NCI-H2107 treated with DMSO at 0.1 percent for 48 hours (cell line): ENCODE results near the gene SUCLG2.
A peak's percentile ranks its signal among the peaks of the same experiment; 100 is the strongest.

Experiments
- DNase-seq: peaks from one replicate; lab custom pipeline; 2025; ENCODE audit not compliant: unreplicated experiment; lab: John Stamatoyannopoulos, UW

The SUCLG2 gene

DNA sequence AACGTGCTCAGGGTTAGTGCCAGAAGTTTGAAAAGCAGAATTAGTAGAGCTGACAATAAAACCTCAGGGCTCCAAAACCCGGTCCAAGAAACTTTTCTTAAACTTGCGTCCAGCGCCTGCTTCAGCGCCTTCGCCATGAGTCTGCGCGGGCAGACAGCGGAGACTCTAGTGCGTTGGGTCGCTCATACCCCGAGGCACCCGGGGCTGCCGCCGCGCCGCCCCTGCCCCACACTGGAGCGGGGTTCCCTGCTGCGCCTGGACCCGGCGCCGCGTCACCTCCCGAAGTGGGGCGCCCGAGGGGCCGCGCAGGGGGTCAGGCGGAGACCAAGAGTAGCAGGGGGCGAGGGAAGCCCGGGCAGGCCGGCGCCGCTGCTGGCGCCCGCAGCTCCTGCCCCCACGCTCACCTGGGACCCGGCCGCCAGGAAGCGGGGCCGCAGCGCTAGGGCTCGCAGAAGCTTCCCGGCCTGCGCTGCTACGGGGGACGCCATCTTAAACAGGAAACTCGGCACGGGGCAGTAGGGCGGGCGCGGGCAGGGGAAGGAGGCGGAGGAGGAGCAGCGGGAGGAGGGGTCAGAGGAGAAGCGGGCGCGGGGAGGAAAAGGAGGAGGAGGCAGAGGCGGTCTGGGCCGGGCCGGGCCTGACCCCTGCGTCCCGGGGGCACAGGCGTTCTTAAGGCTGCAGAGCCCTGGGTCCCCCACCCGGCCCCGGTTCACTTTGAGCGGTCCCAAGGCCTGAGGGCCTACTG is at the start of gene SUCLG2:
Gene SUCLG2 (minus strand): TSS at position 514 of the 745 bp plus-strand sequence. CDS start 26 bp downstream, at position 488.
- DNase-seq, result peak; percentile 46

GRCh38 chr3:67700596-67700995 is 46.2 kb upstream of the SUCLG2 start:
- no peak for DNase-seq

DNA sequence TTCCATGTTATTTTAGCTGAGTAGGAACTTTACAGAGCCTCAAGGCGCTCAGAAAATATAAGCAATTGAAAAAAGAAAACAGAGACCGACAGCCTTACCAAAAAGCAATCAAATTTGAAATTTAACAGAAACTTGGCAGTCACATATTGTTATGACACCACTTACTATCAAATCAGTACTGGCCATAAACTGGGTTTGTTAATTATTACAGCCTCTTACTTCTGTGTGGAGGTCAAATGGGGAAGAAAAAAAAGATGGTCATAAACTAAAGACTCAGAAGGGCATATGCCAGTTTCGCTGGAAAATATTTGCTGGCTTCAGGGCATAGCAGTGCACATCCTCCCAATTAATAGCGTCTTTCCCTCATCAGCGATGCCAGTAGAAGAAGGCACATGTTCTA is 45.5 kb upstream of the SUCLG2 start:
- no peak for DNase-seq

GRCh38 chr3:67692621-67693020 is 38.2 kb upstream of the SUCLG2 start:
- DNase-seq, result no peak

DNA sequence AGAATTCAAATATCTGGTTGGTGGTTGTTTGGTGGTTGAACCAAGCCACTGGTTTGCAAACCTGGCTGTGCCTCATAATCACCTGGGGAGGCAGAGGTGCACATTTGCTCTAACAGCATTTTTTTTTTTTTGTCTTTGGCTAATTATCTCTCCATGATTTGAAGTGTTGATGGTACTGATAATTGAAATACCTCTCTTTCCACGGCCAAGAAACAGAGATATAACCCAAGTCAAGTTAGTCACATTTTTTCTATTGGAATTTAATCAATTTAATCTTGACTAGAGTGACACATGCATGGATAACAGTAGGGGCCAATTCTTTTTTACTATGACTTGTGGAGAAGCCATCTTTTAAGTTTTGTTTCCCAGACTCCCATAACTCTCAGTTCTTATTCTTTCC is 37.5 kb upstream of the SUCLG2 start:
- DNase-seq, result no peak

DNA sequence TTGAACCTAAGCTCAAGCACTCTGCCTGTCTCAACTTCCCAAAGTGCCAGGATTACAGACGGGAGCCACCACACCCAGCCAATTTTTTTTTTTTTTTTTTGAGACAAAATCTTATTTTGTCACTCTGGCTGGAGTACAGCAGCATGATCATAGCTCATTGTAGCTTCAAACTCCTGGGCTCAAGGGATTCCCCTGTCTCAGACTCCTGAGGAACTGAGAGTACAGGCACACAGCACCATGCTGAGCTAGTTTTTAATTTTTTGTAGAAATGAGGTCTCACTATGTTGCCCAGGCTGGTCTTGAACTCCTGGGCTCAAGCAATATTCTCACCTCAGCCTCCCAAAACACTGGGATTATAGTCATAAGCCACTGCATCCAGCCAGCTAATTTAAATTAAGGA is 36.8 kb upstream of the SUCLG2 start:
- DNase-seq, result no peak

DNA sequence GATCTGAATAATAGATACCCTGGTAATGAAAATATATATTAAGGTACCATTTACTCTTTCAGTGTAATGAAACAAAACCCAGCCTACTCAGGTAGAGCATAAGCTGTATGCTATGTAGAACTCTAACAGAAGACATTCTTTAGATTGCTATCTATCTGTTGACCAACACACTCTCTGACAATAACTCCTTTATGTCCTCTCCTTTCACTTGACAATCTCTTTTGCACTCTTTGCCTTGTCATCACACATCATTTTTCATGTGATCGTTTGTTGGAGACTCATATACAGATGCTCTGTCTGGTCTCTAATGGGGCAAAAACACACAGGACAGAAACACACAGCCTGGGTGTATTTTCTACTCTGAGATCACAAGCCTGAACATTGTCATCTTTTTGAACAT is 35.4 kb upstream of the SUCLG2 start:
- no peak for DNase-seq

GRCh38 chr3:67688231-67688630 is 33.8 kb upstream of the SUCLG2 start:
- DNase-seq, result no peak

DNA sequence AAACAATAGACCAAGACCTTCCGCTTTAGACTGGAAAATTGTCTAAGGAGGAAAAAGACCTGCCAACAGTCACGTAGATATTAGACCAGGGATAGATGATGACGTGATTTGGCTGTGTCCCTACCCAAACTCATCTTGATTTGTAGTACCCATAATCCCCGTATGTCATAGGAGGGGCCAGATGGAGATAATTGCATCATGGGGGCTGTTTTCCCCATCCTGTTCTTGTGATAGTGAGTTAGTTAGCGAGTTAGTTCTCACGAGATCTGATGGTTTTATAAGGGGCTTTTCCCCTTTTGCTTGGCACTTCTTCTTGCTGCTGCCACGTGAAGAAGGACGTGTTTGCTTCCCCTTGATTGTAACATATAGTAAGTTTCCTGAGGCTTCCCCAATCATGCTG is 31.7 kb upstream of the SUCLG2 start:
- DNase-seq, result no peak

GRCh38 chr3:67685499-67685898 is 31.1 kb upstream of the SUCLG2 start:
- DNase-seq, result no peak

GRCh38 chr3:67684211-67684610 is 29.8 kb upstream of the SUCLG2 start:
- no peak for DNase-seq

DNA sequence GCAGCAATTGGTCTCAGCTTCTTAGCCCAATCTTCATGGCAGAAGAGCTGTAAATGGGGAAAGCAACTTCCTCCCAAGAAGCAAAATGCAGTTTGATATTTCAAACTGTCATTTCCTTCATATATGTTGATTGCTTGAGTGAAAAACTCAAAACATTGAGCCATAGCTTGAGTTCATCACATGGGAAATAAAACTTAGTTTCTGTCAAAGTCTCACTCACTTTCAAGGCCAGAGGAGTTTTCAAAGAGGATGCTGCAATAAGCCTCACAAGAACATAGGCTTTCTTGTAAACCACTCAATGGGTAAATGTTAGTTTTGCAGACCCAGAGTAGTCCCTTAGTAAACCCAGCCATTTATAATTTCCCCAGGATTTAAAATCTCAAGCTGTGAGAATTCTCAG is 29.1 kb upstream of the SUCLG2 start:
- DNase-seq, result no peak

DNA sequence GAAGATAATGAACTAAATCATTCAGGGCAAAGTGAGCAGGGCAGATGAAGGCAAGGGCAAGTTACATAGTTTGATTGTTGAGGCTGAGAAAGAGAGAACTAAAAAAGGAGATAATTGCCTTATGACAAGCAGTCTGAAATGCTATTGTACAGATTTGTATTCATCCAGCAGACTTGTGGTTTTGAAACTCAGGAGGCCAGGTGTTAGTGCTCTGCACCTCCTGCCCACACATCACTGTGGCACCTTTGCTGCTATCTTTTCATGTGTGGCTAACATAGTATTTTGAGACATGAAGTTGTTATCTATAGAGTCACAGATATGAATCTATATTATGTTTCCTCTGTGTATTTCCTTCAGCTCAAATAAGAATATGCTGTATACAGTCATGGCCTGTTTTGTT is 24.3 kb upstream of the SUCLG2 start:
- DNase-seq, result peak; percentile 70

GRCh38 chr3:67674055-67674454 is 19.6 kb upstream of the SUCLG2 start:
- DNase-seq, result no peak

- no peak for DNase-seq
Observed at GRCh38 chr3:67662733-67663132, 8.3 kb upstream of the SUCLG2 start.

GRCh38 chr3:67661089-67661488 is 6.7 kb upstream of the SUCLG2 start:
- DNase-seq, result no peak

DNA sequence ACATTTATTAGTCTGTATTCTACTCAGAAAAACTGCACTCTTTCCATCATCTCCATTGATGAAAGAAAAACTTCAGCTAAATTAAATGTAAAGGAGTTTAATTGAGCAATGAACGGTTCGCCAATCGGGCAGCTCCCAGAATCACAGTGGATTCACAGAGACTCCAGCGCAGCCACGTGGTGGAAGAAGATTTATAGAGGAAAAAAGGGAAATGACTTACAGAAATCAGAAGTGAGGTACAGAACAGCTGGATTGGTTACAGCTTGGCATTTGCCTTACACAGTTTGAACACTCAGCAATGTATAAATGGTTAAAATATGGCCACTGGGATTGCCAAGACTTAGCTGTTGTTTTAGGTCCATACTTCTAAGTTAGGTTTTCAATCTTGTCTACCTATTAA is 2.8 kb upstream of the SUCLG2 start:
- DNase-seq, result no peak

DNA sequence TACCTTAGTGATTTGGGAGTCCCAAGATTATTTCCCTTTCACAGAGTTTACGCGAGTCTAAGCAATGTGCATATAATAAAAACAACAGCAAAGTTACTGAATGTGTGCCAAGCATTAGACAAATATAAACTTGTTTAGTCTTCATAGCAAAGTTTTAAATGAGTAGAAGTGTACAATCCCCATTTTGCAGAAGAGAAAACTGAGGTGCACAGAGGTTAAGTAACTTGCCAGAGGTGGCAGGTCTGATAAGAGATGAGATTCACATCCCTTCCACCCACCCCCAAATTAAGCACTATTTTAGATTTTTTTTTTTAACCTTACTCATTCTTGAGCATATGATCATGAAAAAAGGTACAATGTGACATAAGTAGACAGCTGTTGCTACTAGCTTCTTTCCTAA is 2.2 kb upstream of the SUCLG2 start:
- DNase-seq, result no peak

DNA sequence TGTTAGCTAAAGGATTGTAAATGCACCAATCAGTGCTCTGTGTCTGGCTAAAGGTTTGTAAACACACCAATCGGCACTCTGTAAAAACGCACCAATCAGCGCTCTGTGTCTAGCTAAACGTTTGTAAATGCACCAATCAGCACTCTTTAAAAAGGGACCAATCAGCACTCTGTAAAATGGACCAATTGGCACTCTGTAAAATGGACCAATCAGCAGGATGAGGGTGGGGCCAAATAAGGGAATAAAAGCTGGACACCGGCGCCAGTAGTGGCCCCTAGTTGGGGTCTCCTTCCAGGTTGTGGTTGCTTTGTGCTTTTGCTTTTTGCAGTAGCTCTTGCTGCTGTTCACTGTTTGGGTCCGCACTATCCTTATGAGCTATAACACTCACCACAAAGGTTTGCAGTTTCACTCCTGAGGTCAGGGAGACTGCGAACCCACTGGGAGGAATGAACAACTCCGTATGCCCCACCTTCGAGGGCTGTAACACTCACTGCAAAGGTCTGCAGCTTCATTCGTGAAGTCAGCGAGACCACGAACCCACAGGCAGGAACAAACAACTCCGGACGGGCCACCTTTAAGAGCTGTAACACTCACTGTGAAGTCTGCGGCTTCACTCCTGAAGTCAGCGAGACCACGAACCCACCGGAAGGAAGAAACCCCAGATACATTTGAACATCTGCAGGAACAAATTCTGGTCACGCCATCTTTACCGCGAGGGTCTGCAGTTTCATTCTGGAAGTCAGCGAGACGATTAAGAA is 1.1 kb upstream of the SUCLG2 start:
- no peak for DNase-seq

DNA sequence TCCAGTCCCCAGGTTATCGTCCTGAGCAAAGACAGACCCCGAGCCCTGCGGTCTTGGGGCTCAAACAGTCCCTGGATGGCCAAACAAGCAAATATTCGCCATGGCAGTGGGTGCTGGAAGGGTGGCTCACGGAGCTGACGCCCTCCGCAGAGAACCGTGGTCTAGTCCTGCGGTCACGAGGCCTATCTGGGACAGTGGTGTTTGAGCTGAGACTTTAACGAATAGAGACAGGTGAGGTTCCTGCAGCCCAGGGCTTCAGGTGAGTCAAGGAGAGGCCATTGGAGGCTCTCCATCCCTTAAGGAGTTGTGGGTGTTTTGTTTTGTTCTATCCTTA is 399 bp upstream of the SUCLG2 start:
- DNase-seq, result no peak

GRCh38 chr3:67653425-67654098 is 850 bp downstream of the SUCLG2 start:
- DNase-seq, result no peak

DNA sequence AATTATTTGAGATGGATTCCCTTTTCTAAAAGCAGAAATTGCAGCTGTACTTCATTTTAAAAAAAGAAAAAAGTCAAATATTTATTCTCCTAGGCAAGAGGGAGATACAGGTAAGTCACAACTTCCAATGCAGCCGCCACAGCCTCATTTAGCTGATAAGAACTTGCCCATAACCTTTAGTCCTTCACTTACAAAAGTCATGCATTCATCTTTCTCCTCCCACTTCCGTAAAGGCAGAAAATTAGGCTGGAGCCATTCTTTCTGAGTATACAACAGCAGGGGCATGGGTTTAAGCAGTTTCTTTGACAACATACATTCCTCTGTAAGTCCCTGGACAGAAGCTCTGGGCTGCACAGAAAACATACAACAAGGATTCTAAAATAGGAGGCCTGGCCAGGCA is 4.3 kb downstream of the SUCLG2 start:
- no peak for DNase-seq
